Endothelial cell of umbilical vein (primary cell): Measurements from ENCODE around the gene COX7A1. TPM values are rescaled to one million over a fixed set of nuclear protein-coding genes. Genes with fewer than 3 reads are reported as not detected.

Experiments used
- BruUV-seq: library from RNA; stranded (reverse); fragments of 400-500 nt; replicated peaks from 2 replicates; lab custom pipeline; 2021; lab: Mats Ljungman, UMichigan
- CTCF ChIA-PET: fragments of 300-600, 350-600 bp; sonication (Branson Sonifier 250); formaldehyde crosslinking; loops from one replicate; lab custom pipeline; 2021; ENCODE audit warnings: antibody characterized with exemption, inconsistent platforms; lab: Charles Lee
- POLR2A ChIA-PET: fragments of 300-600, 350-600 bp; sonication (Branson Sonifier 250); formaldehyde crosslinking; loops from one replicate; lab custom pipeline; 2021; ENCODE audit warnings: antibody characterized with exemption, inconsistent platforms; lab: Charles Lee
- DNase-seq: peaks from one replicate; pipeline ENCODE4 v3.0.0-alpha.2; 2011; ENCODE audit warnings: low read depth, low spot score
- FAIRE-seq: peaks from 2 replicates; lab custom pipeline; 2011; peaks lifted over from hg19 to GRCh38; lab: Jason Lieb, UNC
- H2AFZ ChIP-seq: 2 replicates; pipeline ENCODE4 v1.6.0; 2012; ENCODE audit warnings: low read depth, low read length, control low read depth, inconsistent platforms
- H3K27ac ChIP-seq: 2 replicates; pipeline ENCODE4 v1.5.1; 2011; ENCODE audit warnings: low read depth, mild to moderate bottlenecking, control low read depth, low read length, moderate library complexity; ENCODE audit not compliant: insufficient read depth
- H3K27me3 ChIP-seq, 2 experiments: 2 replicates each; pipeline versions ENCODE4 v1.6.0 to v1.6.1; 2011; ENCODE audit warnings: low read length in 2 of 2, mixed read lengths in 1 of 2; ENCODE audit not compliant: control insufficient read depth in 2 of 2, insufficient read depth in 2 of 2
- H3K36me3 ChIP-seq, 2 experiments: 2 replicates in 1 of 2; 3 replicates in 1 of 2; pipeline ENCODE4 v1.5.1; 2011; ENCODE audit warnings: low read length in 2 of 2, mild to moderate bottlenecking in 1 of 2, moderate library complexity in 1 of 2; ENCODE audit not compliant: control insufficient read depth in 2 of 2, insufficient read depth in 2 of 2; ENCODE audit errors: extremely low read depth in 1 of 2
- H3K4me1 ChIP-seq: 3 replicates; pipeline ENCODE4 v1.5.1; 2011; ENCODE audit warnings: mild to moderate bottlenecking, low read length; ENCODE audit not compliant: control insufficient read depth, insufficient read depth; ENCODE audit errors: extremely low read depth
- H3K4me2 ChIP-seq: 2 replicates; pipeline ENCODE4 v1.6.1; 2011; ENCODE audit warnings: low read length, control low read depth, mixed read lengths; ENCODE audit not compliant: insufficient read depth
- H3K4me3 ChIP-seq, 3 experiments: fragments of 200-600 bp in 1 of 3; sonication (generic), shearing (Covaris generic) in 1 of 3; replicated peaks in 1 of 3; 2 replicates each; pipeline ENCODE4 v1.5.1; 2011 to 2016; ENCODE audit warnings: control low read depth in 3 of 3, low read length in 3 of 3, mild to moderate bottlenecking in 2 of 3, inconsistent platforms in 1 of 3, low read depth in 1 of 3, moderate library complexity in 1 of 3; ENCODE audit not compliant: insufficient read depth in 1 of 3
- H3K79me2 ChIP-seq: 2 replicates; pipeline ENCODE4 v1.6.0; 2012; ENCODE audit warnings: low read length, inconsistent platforms; ENCODE audit not compliant: control insufficient read depth, insufficient read depth
- H3K9ac ChIP-seq: replicated peaks from 2 replicates; pipeline ENCODE3; 2011; ENCODE audit warnings: low read length, control low read depth; ENCODE audit not compliant: insufficient read depth; ENCODE audit errors: extremely low read depth
- H3K9me1 ChIP-seq: replicated peaks from 3 replicates; pipeline ENCODE4 v1.6.0; 2011; ENCODE audit warnings: mild to moderate bottlenecking, low read length; ENCODE audit not compliant: control insufficient read depth, insufficient read depth; ENCODE audit errors: extremely low read depth
- H3K9me3 ChIP-seq: replicated peaks from 2 replicates; pipeline ENCODE4 v1.5.1; 2012; ENCODE audit warnings: low read length, inconsistent platforms; ENCODE audit not compliant: control insufficient read depth, insufficient read depth
- H4K20me1 ChIP-seq: replicated peaks from 2 replicates; pipeline ENCODE3; 2011; ENCODE audit warnings: mild to moderate bottlenecking, low read length; ENCODE audit not compliant: control insufficient read depth, insufficient read depth; ENCODE audit errors: extremely low read depth
- CTCF ChIP-seq, 2 donors: IDR thresholded peaks; 1 replicate in 1 of 2; 2 replicates in 1 of 2; pipeline ENCODE4 v1.5.1; 2011; ENCODE audit warnings: low read length in 2 of 2, mild to moderate bottlenecking in 2 of 2, moderate library complexity in 2 of 2, control low read depth in 1 of 2, inconsistent platforms in 1 of 2, low read depth in 1 of 2; ENCODE audit not compliant: insufficient read depth in 1 of 2; ENCODE audit errors: extremely low read depth in 1 of 2
- EZH2 ChIP-seq: IDR thresholded peaks from 2 replicates; pipeline ENCODE4 v1.6.1; 2012; ENCODE audit warnings: borderline replicate concordance, low read depth, mild to moderate bottlenecking, moderate library complexity, low read length, inconsistent platforms; ENCODE audit not compliant: severe bottlenecking
- FOS ChIP-seq: IDR thresholded peaks from 2 replicates; pipeline ENCODE4 v1.6.1; 2011; ENCODE audit warnings: mild to moderate bottlenecking, low read length, moderate library complexity, borderline replicate concordance; ENCODE audit not compliant: insufficient read depth
- GATA2 ChIP-seq: IDR thresholded peaks from 2 replicates; pipeline ENCODE4 v1.7.0; 2011; ENCODE audit warnings: low read depth, mild to moderate bottlenecking, moderate library complexity, mixed read lengths, low read length; ENCODE audit not compliant: insufficient read length, insufficient read depth
- JUN ChIP-seq: IDR thresholded peaks from 2 replicates; pipeline ENCODE4 v1.6.1; 2011; ENCODE audit warnings: borderline replicate concordance, low read depth; ENCODE audit not compliant: insufficient read length, insufficient read depth
- MAX ChIP-seq: IDR thresholded peaks from 2 replicates; pipeline ENCODE4 v1.6.1; 2011; ENCODE audit not compliant: insufficient read depth, insufficient read length
- MYC ChIP-seq: IDR thresholded peaks from one replicate; pipeline ENCODE4 v1.6.1; 2011; ENCODE audit warnings: mild to moderate bottlenecking, low read depth, low read length
- POLR2A ChIP-seq: IDR thresholded peaks from 2 replicates; pipeline ENCODE4 v1.6.1; 2012; ENCODE audit warnings: low read depth, mild to moderate bottlenecking, control low read depth, low read length
- POLR2AphosphoS5 ChIP-seq: IDR thresholded peaks from 2 replicates; pipeline ENCODE4 v1.6.1; 2012; ENCODE audit warnings: low read depth, mild to moderate bottlenecking, control low read depth, low read length, moderate library complexity; ENCODE audit not compliant: insufficient read depth
- dilution Hi-C: fragments of 300-500 bp; cut with MboI; formaldehyde crosslinking; loops from one replicate; pipeline ENCODE4 v1.15.0; 2019; ENCODE audit warnings: low sequenced_read_pairs; ENCODE audit not compliant: extremely low pct_ligation_motif_present
- intact Hi-C: fragments of 100-400 bp; cut with micrococcal nuclease; formaldehyde crosslinking; loops from one replicate; pipeline ENCODE4 v1.10.0; 2022
- polyA plus RNA-seq, 4 experiments: library from polyadenylated mRNA; depleted of rRNA in 3 of 4; stranded (reverse) in 3 of 4; unstranded in 1 of 4; fragments of >200 nt; gene quantifications; 2 replicates each; pipeline versions ENCODE4 v1.2.1 to v1.2.3, GENCODE V29; 2011 to 2012; ENCODE audit warnings: missing spikeins in 1 of 4
- total RNA-seq: library from RNA; stranded (reverse); gene quantifications from 2 replicates; pipeline ENCODE4 v1.2.3, GENCODE V29; 2021

The COX7A1 gene
- total and polyA plus RNA-seq, 2 donors (not counting 3 experiments of a cell fraction or from before 2014, with no cell fraction given), result 10.6 to 35.2 TPM

GRCh38 chr19:36106991-36107390, 45.3 kb downstream of the COX7A1 start:
- intact Hi-C loops, result no loop called here
- DNase-seq (no peak), FAIRE-seq (no peak)
- no peaks in the 10 kb centered on the region for H3K79me2 ChIP-seq
- CTCF ChIA-PET, result no interaction called here
- no peaks in the 10 kb centered on the region for H3K4me1 ChIP-seq
- BruUV-seq, result no TSS peak
- POLR2A ChIA-PET, result no interaction called here
- no peak overlapping the region for H3K27ac ChIP-seq
- H3K36me3 ChIP-seq, result peaks cover 3 to 9% of the 10 kb centered on the region in 2 experiments
- dilution Hi-C loops, result no loop called here
- TF ChIP-seq GATA2 (no peak), MYC (no peak), CTCF (IDR thresholded peaks at IDR 0.05; ENCODE audit: extremely low read depth in 1 of 2, insufficient read depth in 1 of 2, low read depth in 1 of 2, low read length in 2 of 2) (no peak), MAX (no peak), EZH2 (no peak), FOS (no peak), JUN (no peak), POLR2A (no peak), POLR2AphosphoS5 (no peak)
- H3K9me3 ChIP-seq, result no peaks in the 10 kb centered on the region
- no peak overlapping the region for H3K9ac ChIP-seq
- no peaks in the 10 kb centered on the region for H3K9me1 ChIP-seq
- no peak overlapping the region for H3K4me2 ChIP-seq
- no peak overlapping the region for H3K4me3 ChIP-seq
- H3K27me3 ChIP-seq, result no peaks in the 10 kb centered on the region
- no peak overlapping the region for H2AFZ ChIP-seq
- H4K20me1 ChIP-seq, result no peaks in the 10 kb centered on the region
